ENCODE data around the gene MYRIP. TPM values are rescaled to one million over a fixed set of nuclear protein-coding genes. Genes with fewer than 3 reads are reported as not detected.

MYRIP gene
- total and polyA plus RNA-seq, 2 experiments from 2014 or later, result 1.5 to 1.8 TPM

DNA sequence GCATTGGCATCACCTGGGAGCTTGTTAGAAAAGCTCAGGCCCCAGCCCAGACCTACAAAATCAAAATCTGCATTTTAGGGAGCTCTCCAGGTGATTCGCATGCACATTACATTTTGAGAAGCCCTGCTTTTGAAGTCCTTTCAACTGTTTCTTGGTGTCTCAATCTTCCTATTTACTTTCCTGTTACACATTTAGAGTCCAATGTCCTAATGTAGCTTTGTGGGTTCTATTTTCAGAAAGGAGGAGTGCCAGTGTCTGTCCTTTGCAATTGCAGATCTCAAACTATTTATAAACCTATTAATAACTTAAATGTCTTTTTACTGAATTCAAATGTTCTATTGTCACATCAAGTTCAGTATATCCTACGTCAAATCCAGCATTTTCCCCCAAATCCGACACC, 27.8 kb upstream of the MYRIP start:
- no peaks in the 10 kb centered on the region for H3K4me1 ChIP-seq (ENCODE audit: insufficient read depth)
- no peaks in the 10 kb centered on the region for H3K79me2 ChIP-seq (replicated peaks; ENCODE audit: insufficient read depth)
- H3K27ac ChIP-seq (ENCODE audit: low read depth), result no peak overlapping the region
- DNase-seq (ENCODE audit: low spot score) (no peak), ATAC-seq (no peak)
- peaks cover 13% of the 10 kb centered on the region; the same call in 1 of the 3 replicates for H3K36me3 Mint-ChIP-seq (ENCODE audit: low read depth)
- no peaks in the 10 kb centered on the region for H3K27me3 Mint-ChIP-seq (ENCODE audit: insufficient read depth, low read depth, poor library complexity)
- TF ChIP-seq STAT1 (IDR thresholded peaks at IDR 0.05; ENCODE audit: unreplicated experiment) (no peak), ZNF114 (CRISPR knock-in tag; IDR thresholded peaks at IDR 0.05) (no peak), ZNF331 (CRISPR knock-in tag; IDR thresholded peaks at IDR 0.05; ENCODE audit: low read depth) (no peak)
- TF ChIP-seq, protein P1, sequence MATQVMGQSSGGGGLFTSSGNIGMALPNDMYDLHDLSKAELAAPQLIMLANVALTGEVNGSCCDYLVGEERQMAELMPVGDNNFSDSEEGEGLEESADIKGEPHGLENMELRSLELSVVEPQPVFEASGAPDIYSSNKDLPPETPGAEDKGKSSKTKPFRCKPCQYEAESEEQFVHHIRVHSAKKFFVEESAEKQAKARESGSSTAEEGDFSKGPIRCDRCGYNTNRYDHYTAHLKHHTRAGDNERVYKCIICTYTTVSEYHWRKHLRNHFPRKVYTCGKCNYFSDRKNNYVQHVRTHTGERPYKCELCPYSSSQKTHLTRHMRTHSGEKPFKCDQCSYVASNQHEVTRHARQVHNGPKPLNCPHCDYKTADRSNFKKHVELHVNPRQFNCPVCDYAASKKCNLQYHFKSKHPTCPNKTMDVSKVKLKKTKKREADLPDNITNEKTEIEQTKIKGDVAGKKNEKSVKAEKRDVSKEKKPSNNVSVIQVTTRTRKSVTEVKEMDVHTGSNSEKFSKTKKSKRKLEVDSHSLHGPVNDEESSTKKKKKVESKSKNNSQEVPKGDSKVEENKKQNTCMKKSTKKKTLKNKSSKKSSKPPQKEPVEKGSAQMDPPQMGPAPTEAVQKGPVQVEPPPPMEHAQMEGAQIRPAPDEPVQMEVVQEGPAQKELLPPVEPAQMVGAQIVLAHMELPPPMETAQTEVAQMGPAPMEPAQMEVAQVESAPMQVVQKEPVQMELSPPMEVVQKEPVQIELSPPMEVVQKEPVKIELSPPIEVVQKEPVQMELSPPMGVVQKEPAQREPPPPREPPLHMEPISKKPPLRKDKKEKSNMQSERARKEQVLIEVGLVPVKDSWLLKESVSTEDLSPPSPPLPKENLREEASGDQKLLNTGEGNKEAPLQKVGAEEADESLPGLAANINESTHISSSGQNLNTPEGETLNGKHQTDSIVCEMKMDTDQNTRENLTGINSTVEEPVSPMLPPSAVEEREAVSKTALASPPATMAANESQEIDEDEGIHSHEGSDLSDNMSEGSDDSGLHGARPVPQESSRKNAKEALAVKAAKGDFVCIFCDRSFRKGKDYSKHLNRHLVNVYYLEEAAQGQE (IDR thresholded peaks at IDR 0.05; ENCODE audit: unreplicated experiment), result no peak
- TF ChIP-seq, protein P2, sequence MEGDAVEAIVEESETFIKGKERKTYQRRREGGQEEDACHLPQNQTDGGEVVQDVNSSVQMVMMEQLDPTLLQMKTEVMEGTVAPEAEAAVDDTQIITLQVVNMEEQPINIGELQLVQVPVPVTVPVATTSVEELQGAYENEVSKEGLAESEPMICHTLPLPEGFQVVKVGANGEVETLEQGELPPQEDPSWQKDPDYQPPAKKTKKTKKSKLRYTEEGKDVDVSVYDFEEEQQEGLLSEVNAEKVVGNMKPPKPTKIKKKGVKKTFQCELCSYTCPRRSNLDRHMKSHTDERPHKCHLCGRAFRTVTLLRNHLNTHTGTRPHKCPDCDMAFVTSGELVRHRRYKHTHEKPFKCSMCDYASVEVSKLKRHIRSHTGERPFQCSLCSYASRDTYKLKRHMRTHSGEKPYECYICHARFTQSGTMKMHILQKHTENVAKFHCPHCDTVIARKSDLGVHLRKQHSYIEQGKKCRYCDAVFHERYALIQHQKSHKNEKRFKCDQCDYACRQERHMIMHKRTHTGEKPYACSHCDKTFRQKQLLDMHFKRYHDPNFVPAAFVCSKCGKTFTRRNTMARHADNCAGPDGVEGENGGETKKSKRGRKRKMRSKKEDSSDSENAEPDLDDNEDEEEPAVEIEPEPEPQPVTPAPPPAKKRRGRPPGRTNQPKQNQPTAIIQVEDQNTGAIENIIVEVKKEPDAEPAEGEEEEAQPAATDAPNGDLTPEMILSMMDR (conservative IDR thresholded peaks at IDR 0.05; ENCODE audit: low read depth in 2 of 2), result no peak
- TF ChIP-seq, protein P3, sequence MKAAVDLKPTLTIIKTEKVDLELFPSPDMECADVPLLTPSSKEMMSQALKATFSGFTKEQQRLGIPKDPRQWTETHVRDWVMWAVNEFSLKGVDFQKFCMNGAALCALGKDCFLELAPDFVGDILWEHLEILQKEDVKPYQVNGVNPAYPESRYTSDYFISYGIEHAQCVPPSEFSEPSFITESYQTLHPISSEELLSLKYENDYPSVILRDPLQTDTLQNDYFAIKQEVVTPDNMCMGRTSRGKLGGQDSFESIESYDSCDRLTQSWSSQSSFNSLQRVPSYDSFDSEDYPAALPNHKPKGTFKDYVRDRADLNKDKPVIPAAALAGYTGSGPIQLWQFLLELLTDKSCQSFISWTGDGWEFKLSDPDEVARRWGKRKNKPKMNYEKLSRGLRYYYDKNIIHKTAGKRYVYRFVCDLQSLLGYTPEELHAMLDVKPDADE (IDR thresholded peaks at IDR 0.05), result no peak
- TF ChIP-seq, protein P4, sequence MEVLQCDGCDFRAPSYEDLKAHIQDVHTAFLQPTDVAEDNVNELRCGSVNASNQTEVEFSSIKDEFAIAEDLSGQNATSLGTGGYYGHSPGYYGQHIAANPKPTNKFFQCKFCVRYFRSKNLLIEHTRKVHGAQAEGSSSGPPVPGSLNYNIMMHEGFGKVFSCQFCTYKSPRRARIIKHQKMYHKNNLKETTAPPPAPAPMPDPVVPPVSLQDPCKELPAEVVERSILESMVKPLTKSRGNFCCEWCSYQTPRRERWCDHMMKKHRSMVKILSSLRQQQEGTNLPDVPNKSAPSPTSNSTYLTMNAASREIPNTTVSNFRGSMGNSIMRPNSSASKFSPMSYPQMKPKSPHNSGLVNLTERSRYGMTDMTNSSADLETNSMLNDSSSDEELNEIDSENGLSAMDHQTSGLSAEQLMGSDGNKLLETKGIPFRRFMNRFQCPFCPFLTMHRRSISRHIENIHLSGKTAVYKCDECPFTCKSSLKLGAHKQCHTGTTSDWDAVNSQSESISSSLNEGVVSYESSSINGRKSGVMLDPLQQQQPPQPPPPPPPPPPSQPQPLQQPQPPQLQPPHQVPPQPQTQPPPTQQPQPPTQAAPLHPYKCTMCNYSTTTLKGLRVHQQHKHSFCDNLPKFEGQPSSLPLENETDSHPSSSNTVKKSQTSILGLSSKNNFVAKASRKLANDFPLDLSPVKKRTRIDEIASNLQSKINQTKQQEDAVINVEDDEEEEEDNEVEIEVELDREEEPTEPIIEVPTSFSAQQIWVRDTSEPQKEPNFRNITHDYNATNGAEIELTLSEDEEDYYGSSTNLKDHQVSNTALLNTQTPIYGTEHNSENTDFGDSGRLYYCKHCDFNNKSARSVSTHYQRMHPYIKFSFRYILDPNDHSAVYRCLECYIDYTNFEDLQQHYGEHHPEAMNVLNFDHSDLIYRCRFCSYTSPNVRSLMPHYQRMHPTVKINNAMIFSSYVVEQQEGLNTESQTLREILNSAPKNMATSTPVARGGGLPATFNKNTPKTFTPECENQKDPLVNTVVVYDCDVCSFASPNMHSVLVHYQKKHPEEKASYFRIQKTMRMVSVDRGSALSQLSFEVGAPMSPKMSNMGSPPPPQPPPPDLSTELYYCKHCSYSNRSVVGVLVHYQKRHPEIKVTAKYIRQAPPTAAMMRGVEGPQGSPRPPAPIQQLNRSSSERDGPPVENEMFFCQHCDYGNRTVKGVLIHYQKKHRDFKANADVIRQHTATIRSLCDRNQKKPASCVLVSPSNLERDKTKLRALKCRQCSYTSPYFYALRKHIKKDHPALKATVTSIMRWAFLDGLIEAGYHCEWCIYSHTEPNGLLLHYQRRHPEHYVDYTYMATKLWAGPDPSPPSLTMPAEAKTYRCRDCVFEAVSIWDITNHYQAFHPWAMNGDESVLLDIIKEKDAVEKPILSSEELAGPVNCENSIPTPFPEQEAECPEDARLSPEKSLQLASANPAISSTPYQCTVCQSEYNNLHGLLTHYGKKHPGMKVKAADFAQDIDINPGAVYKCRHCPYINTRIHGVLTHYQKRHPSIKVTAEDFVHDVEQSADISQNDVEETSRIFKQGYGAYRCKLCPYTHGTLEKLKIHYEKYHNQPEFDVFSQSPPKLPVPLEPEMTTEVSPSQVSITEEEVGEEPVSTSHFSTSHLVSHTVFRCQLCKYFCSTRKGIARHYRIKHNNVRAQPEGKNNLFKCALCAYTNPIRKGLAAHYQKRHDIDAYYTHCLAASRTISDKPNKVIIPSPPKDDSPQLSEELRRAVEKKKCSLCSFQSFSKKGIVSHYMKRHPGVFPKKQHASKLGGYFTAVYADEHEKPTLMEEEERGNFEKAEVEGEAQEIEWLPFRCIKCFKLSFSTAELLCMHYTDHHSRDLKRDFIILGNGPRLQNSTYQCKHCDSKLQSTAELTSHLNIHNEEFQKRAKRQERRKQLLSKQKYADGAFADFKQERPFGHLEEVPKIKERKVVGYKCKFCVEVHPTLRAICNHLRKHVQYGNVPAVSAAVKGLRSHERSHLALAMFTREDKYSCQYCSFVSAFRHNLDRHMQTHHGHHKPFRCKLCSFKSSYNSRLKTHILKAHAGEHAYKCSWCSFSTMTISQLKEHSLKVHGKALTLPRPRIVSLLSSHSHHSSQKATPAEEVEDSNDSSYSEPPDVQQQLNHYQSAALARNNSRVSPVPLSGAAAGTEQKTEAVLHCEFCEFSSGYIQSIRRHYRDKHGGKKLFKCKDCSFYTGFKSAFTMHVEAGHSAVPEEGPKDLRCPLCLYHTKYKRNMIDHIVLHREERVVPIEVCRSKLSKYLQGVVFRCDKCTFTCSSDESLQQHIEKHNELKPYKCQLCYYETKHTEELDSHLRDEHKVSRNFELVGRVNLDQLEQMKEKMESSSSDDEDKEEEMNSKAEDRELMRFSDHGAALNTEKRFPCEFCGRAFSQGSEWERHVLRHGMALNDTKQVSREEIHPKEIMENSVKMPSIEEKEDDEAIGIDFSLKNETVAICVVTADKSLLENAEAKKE (CRISPR knock-in tag; IDR thresholded peaks at IDR 0.05), result no peak
- H3K9me2 ChIP-seq (ENCODE audit: insufficient read depth), result no peaks in the 10 kb centered on the region
- H2AFZ ChIP-seq, result no peak overlapping the region
- no peak overlapping the region for H3K27ac Mint-ChIP-seq
- H3F3A ChIP-seq (replicated peaks; ENCODE audit: low read depth), result no peaks in the 10 kb centered on the region
- H3K9me3 Mint-ChIP-seq, result peaks cover 24% of the 10 kb centered on the region
- no peak overlapping the region for H3K4me3 ChIP-seq
- no peak overlapping the region for H3K4me2 ChIP-seq
- no peaks in the 10 kb centered on the region for H3K36me3 ChIP-seq (ENCODE audit: insufficient read depth)
- H3K27me3 ChIP-seq (ENCODE audit: insufficient read depth), result no peaks in the 10 kb centered on the region
- no peaks in the 10 kb centered on the region for H4K20me1 ChIP-seq (replicated peaks; ENCODE audit: insufficient read depth)
- H3K4me1 Mint-ChIP-seq, result no peaks in the 10 kb centered on the region
- H3K4me3 Mint-ChIP-seq, result no peak overlapping the region
